Measurements from ENCODE around the gene TRIM24. TPM values are rescaled to one million over a fixed set of nuclear protein-coding genes. Genes with fewer than 3 reads are reported as not detected.

TRIM24 gene
- total and polyA plus RNA-seq, 2 of the 13 experiments (the other 11 are each of a cell fraction or from before 2014, with no cell fraction given) = 100 to 106 TPM

GRCh38 chr7:138433583-138434443 is 26.2 kb upstream of the TRIM24 start:
- no peak for DNase-seq (ENCODE audit: low spot score)
- H3K9ac ChIP-seq (ENCODE audit: insufficient read depth, low read depth, low read length) = no peak overlapping the region
- no peaks in the 10 kb centered on the region for H3K79me2 ChIP-seq (ENCODE audit: insufficient read depth, low read length)
- no peak overlapping the region for H3K4me3 ChIP-seq (replicated peaks in 1 of 3; ENCODE audit: insufficient read depth in 1 of 3, low read depth in 2 of 3, low read length in 3 of 3)
- TF ChIP-seq CENPT (CRISPR knock-in tag; IDR thresholded peaks at IDR 0.05; ENCODE audit: low read depth) (no peak), PCBP2 (optimal IDR thresholded peaks at IDR 0.05; ENCODE audit: low read depth, low read length, poor library complexity, severe bottlenecking) (peak; percentile 26), SRY (CRISPR knock-in tag; IDR thresholded peaks at IDR 0.05) (no peak), HMGXB3 (CRISPR knock-in tag; IDR thresholded peaks at IDR 0.05; ENCODE audit: borderline replicate concordance) (no peak), ZC3H13 (CRISPR knock-in tag; IDR thresholded peaks at IDR 0.05) (no peak), POLR2G (IDR thresholded peaks at IDR 0.05; ENCODE audit: low read depth, low read length) (no peak), DBP (CRISPR knock-in tag; IDR thresholded peaks at IDR 0.05; ENCODE audit: not compliant biosample characterization) (no peak), BCL3 (CRISPR knock-in tag; IDR thresholded peaks at IDR 0.05) (no peak), PCBP1 (IDR thresholded peaks at IDR 0.05; ENCODE audit: borderline replicate concordance, low read depth, low read length) (0 out of 2 replicates have a peak, but pooled peaks have one; percentile 55), ZNF430 (CRISPR knock-in tag; IDR thresholded peaks at IDR 0.05) (no peak), HNRNPK (IDR thresholded peaks at IDR 0.05; ENCODE audit: low read depth, low read length, poor library complexity, severe bottlenecking) (peak; percentile 93), ETV6 (CRISPR knock-in tag; conservative IDR thresholded peaks at IDR 0.05) (no peak), NR3C1 (CRISPR knock-in tag; IDR thresholded peaks at IDR 0.05) (no peak), KAT7 (CRISPR knock-in tag; IDR thresholded peaks at IDR 0.05; ENCODE audit: borderline replicate concordance) (no peak)
- H3K9me3 ChIP-seq (ENCODE audit: low read length) = peaks cover 34% of the 10 kb centered on the region
- FAIRE-seq = no peak
- BruUV-seq (replicated peaks) = no TSS peak
- H4K20me1 ChIP-seq (ENCODE audit: insufficient read depth, low read length) = no peaks in the 10 kb centered on the region
- ATAC-seq = no peak
- H3K4me1 ChIP-seq (ENCODE audit: insufficient read depth, low read length) = no peaks in the 10 kb centered on the region
- intact Hi-C loops (cut with micrococcal nuclease; ENCODE audit: unreplicated experiment) (loop anchor here (10.0 kb wide), 1 partner anchor 1771 kb away; no protein-coding TSS in a partner anchor), in situ Hi-C loops (cut with HindIII; ENCODE audit: extremely low pct_ligation_motif_present, low pct_unique_long_range_greater_than_20kb) (loop anchor here (25.0 kb wide), 1 partner anchor 303 kb away; no protein-coding TSS in a partner anchor)
- H2AFZ ChIP-seq (ENCODE audit: low read length) = no peak overlapping the region
- CTCF ChIA-PET (ENCODE audit: low intra/inter-chr PET ratio, low total read pairs) = no interaction called here
- H3K27me3 ChIP-seq (ENCODE audit: control insufficient read depth in 1 of 2, insufficient read depth in 2 of 2, low read length in 2 of 2) = no peaks in the 10 kb centered on the region
- no peaks in the 10 kb centered on the region for H3K36me3 ChIP-seq (replicated peaks in 1 of 2; ENCODE audit: control insufficient read depth in 1 of 2, insufficient read depth in 2 of 2, low read length in 2 of 2)
- WGBS (ENCODE audit: low lambda C conversion rate) = 97% methylated on average over 6 of the region's 6 CpGs
- H3K4me2 ChIP-seq (ENCODE audit: low read depth, low read length) = no peak overlapping the region
- POLR2A ChIA-PET = no interaction called here
- no peak overlapping the region for H3K27ac ChIP-seq (ENCODE audit: extremely low read length, insufficient read depth, low read length)
